Spleen (tissue), 11 donors: ENCODE data around the gene CNTNAP2. TPM values are rescaled to one million over a fixed set of nuclear protein-coding genes. Genes with fewer than 3 reads are reported as not detected.

Experiments
- DNase-seq: peaks from one replicate; pipeline ENCODE4 v3.0.0-alpha.2; 2020
- H3K27ac ChIP-seq, 8 donors: fragments of 200-600 bp; sonication (generic) in 7 of 8; 1 replicate in 4 of 8; 2 replicates in 4 of 8; pipeline versions ENCODE4 v1.5.0 to v1.8.0; 2016 to 2021; ENCODE audit warnings: inconsistent platforms in 4 of 8, mild to moderate bottlenecking in 4 of 8, moderate library complexity in 1 of 8
- H3K27me3 ChIP-seq, 7 donors: fragments of 200-600 bp; sonication (generic) in 6 of 7; replicated peaks in 1 of 7; 1 replicate in 4 of 7; 2 replicates in 3 of 7; pipeline versions ENCODE4 v1.5.0 to v1.8.0; 2016 to 2021; ENCODE audit warnings: inconsistent platforms in 3 of 7, mild to moderate bottlenecking in 1 of 7
- H3K36me3 ChIP-seq, 6 donors: fragments of 200-600 bp; sonication (generic) in 5 of 6; 1 replicate in 4 of 6; 2 replicates in 2 of 6; pipeline versions ENCODE4 v1.5.0 to v1.8.0; 2016 to 2021; ENCODE audit warnings: inconsistent platforms in 2 of 6
- H3K4me1 ChIP-seq, 6 donors: fragments of 200-600 bp; sonication (generic) in 5 of 6; 1 replicate in 3 of 6; 2 replicates in 3 of 6; pipeline versions ENCODE4 v1.5.0 to v1.8.0; 2016 to 2021; ENCODE audit warnings: inconsistent platforms in 3 of 6
- H3K4me3 ChIP-seq, 8 donors: fragments of 200-600 bp; sonication (generic) in 7 of 8; 1 replicate in 4 of 8; 2 replicates in 4 of 8; pipeline versions ENCODE4 v1.5.0 to v1.8.0; 2016 to 2021; ENCODE audit warnings: inconsistent platforms in 4 of 8, mild to moderate bottlenecking in 4 of 8, moderate library complexity in 2 of 8
- H3K9me3 ChIP-seq, 8 donors: fragments of 200-600 bp; sonication (generic) in 7 of 8; 1 replicate in 4 of 8; 2 replicates in 4 of 8; pipeline versions ENCODE4 v1.5.0 to v1.8.0; 2016 to 2021; ENCODE audit warnings: inconsistent platforms in 4 of 8
- POLR2A ChIP-seq, 3 donors: fragments of 450-650 bp; IDR thresholded peaks; one replicate each; pipeline ENCODE4 v1.5.1; 2017; ENCODE audit warnings: antibody characterized with exemption in 3 of 3, mild to moderate bottlenecking in 1 of 3
- POLR2AphosphoS5 ChIP-seq, 3 donors: sonication (generic); formaldehyde crosslinking; IDR thresholded peaks; one replicate each; pipeline ENCODE4 v1.5.1; 2017; ENCODE audit warnings: antibody characterized with exemption in 3 of 3
- WGBS, 5 donors: extraction: QIAGEN DNeasy Blood & Tissue Kit in 3 of 5; methylation state at CpG; one replicate each; pipeline versions ENCODE4 v1.1.5 to v1.1.7; 2013 to 2018; 5-methylcytosine and 5-hydroxymethylcytosine counted together
- intact Hi-C: fragments of 100-400 bp; cut with DNase I; formaldehyde crosslinking; loops from one replicate; pipeline ENCODE4 v1.15.0; 2023; ENCODE audit warnings: low total_unique reads
- polyA plus RNA-seq, 3 donors: library from polyadenylated mRNA; stranded (reverse); fragments of 200-250 nt; gene quantifications; one replicate each; pipeline ENCODE4 v1.2.1, GENCODE V29; 2013
- total RNA-seq, 7 donors: library from RNA; depleted of rRNA in 3 of 7; stranded (reverse); fragments of >200 nt in 3 of 7; fragmentation: NEBNext Ultra II Directional in 4 of 7; extraction: Animal tissue kit (Norgen Biotek cat#: 25700) in 4 of 7; gene quantifications; one replicate each; pipeline versions ENCODE4 v1.1.0 to v1.2.1, GENCODE V29; 2016 to 2021
- TF ChIP-seq, protein P1 (sequence below), 11 experiments: fragments of 200-600 bp in 7 of 11; fragments of 450-650 bp in 4 of 11; sonication (generic) in 4 of 11; IDR thresholded peaks in 8 of 11; conservative IDR thresholded peaks in 3 of 11; 1 replicate in 7 of 11; 2 replicates in 4 of 11; pipeline versions ENCODE4 v1.4.0 to v1.8.0; 2016 to 2021; ENCODE audit warnings: antibody characterized with exemption in 11 of 11, inconsistent platforms in 4 of 11, mild to moderate bottlenecking in 1 of 11
- donor health status: healthy with polysubstance abuse.
- donor health status: DM: no; HTN: no; CAD: no; lungs with moderate emphysema.
- donor health status: DM: no; HTN: no; CAD: no.
- donor health status: Bipolar disorder and iron deficiency.
- donor health status: healthy.
- donor health status: DM: no; HTN: no; CAD: no.
- donor health status: DM: yes; HTN: yes; CAD: no.

The CNTNAP2 gene
- total and polyA plus RNA-seq, 10 donors, result 0.13 to 2.0 (median 0.82) TPM

GRCh38 chr7:146492017-146492416 lies 375.4 kb downstream of the CNTNAP2 start:
- intact Hi-C loops, result no loop called here

GRCh38 chr7:146494952-146495596 lies 378.5 kb downstream of the CNTNAP2 start:
- Histone ChIP-seq H3K4me1 (no peaks in the 10 kb centered on the region), H3K27ac (no peak overlapping the region), H3K36me3 (no peaks in the 10 kb centered on the region), H3K4me3 (no peak overlapping the region), H3K9me3 (peaks cover 0 to 26% (median 10%) of the 10 kb centered on the region in 8 donors), H3K27me3 (no peaks in the 10 kb centered on the region)
- 68 to 74% (median 70%) methylated on average over 6 of the region's 6 CpGs for whole genome bisulfite sequencing, 5 donors
- intact Hi-C loops, result no loop called here
- TF ChIP-seq POLR2AphosphoS5 (IDR thresholded peaks at IDR 0.05) (no peak), POLR2A (IDR thresholded peaks at IDR 0.05) (no peak)
- TF ChIP-seq, protein P1, sequence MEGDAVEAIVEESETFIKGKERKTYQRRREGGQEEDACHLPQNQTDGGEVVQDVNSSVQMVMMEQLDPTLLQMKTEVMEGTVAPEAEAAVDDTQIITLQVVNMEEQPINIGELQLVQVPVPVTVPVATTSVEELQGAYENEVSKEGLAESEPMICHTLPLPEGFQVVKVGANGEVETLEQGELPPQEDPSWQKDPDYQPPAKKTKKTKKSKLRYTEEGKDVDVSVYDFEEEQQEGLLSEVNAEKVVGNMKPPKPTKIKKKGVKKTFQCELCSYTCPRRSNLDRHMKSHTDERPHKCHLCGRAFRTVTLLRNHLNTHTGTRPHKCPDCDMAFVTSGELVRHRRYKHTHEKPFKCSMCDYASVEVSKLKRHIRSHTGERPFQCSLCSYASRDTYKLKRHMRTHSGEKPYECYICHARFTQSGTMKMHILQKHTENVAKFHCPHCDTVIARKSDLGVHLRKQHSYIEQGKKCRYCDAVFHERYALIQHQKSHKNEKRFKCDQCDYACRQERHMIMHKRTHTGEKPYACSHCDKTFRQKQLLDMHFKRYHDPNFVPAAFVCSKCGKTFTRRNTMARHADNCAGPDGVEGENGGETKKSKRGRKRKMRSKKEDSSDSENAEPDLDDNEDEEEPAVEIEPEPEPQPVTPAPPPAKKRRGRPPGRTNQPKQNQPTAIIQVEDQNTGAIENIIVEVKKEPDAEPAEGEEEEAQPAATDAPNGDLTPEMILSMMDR (IDR thresholded peaks at IDR 0.05 in 8 of 11, conservative IDR thresholded peaks at IDR 0.05 in 3 of 11), result no peak
- DNase-seq, result no peak

More at GRCh38 chr7:146492017-146492416, 375.4 kb downstream of the CNTNAP2 start:
- Histone ChIP-seq H3K27ac (no peak overlapping the region), H3K27me3 (no peaks in the 10 kb centered on the region), H3K9me3 (peaks cover 0 to 34% (median 17%) of the 10 kb centered on the region in 8 donors), H3K36me3 (no peaks in the 10 kb centered on the region), H3K4me1 (no peaks in the 10 kb centered on the region), H3K4me3 (no peak overlapping the region)
- WGBS, 5 donors, result 71 to 86% (median 76%) methylated on average over 4 of the region's 4 CpGs
- DNase-seq, result no peak
- TF ChIP-seq, protein P1 (IDR thresholded peaks at IDR 0.05 in 8 of 11, conservative IDR thresholded peaks at IDR 0.05 in 3 of 11), result no peak
- TF ChIP-seq POLR2AphosphoS5 (IDR thresholded peaks at IDR 0.05) (no peak), POLR2A (IDR thresholded peaks at IDR 0.05) (no peak)

DNA sequence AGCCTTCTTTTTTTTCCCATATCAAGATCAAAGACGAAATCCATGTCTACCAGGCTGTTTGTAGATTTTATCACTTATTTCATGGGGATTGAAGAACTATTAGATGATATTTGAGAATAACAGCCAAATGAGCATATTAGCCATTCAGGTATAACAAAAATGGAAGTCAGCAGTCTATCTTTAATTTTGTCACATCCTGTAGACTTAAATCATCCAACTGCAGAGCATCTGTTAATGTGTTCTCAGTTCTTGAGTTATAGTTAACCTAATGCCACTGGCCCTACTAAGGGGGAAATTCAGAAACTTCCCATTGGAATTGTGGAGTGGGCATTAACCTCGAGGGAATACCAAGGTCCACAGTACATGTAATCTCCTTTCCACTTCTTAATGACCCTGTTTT lies 380.1 kb downstream of the CNTNAP2 start:
- Histone ChIP-seq H3K4me1 (no peaks in the 10 kb centered on the region), H3K9me3 (peaks cover 0 to 26% (median 10%) of the 10 kb centered on the region in 8 donors), H3K36me3 (no peaks in the 10 kb centered on the region), H3K27ac (no peak overlapping the region), H3K4me3 (no peak overlapping the region), H3K27me3 (no peaks in the 10 kb centered on the region)
- intact Hi-C loops, result no loop called here
- TF ChIP-seq, protein P1 (IDR thresholded peaks at IDR 0.05 in 8 of 11, conservative IDR thresholded peaks at IDR 0.05 in 3 of 11), result no peak
- no peak for TF ChIP-seq POLR2A (IDR thresholded peaks at IDR 0.05)
- no peak for TF ChIP-seq POLR2AphosphoS5 (IDR thresholded peaks at IDR 0.05)
- 56 to 69% (median 62%) methylated on average over 2 of the region's 2 CpGs for WGBS, 5 donors
- DNase-seq, result no peak

- Histone ChIP-seq H3K9me3 (peaks cover 0 to 39% (median 22%) of the 10 kb centered on the region in 8 donors), H3K4me3 (no peak overlapping the region), H3K27ac (no peak overlapping the region), H3K36me3 (no peaks in the 10 kb centered on the region), H3K4me1 (no peaks in the 10 kb centered on the region), H3K27me3 (no peaks in the 10 kb centered on the region)
- TF ChIP-seq, protein P1 (IDR thresholded peaks at IDR 0.05 in 8 of 11, conservative IDR thresholded peaks at IDR 0.05 in 3 of 11), result no peak
- TF ChIP-seq POLR2A (IDR thresholded peaks at IDR 0.05), result no peak
- no peak for TF ChIP-seq POLR2AphosphoS5 (IDR thresholded peaks at IDR 0.05)
- 63 to 77% (median 71%) methylated on average over 2 of the region's 2 CpGs for WGBS, 5 donors
- DNase-seq, result no peak
- intact Hi-C loops, result no loop called here
These were observed 383.4 kb downstream of the CNTNAP2 start for GRCh38 chr7:146499970-146500369.
